Right atrium auricular region (tissue), 2 donors: ENCODE data around the gene AGFG2. TPM values are rescaled to one million over a fixed set of nuclear protein-coding genes. Genes with fewer than 3 reads are reported as not detected.

Experiments
- DNase-seq: peaks from one replicate; pipeline ENCODE4 v3.0.0-alpha.2; 2019; ENCODE audit warnings: low spot score
- H3K27ac ChIP-seq, 2 donors: fragments of 200-600 bp; sonication (generic); 1 replicate in 1 of 2; 2 replicates in 1 of 2; pipeline ENCODE4 v1.5.1; 2016 to 2019
- H3K27me3 ChIP-seq, 2 donors: fragments of 200-600 bp; sonication (generic); one replicate each; pipeline versions ENCODE4 v1.5.1 to v1.6.0; 2017 to 2019
- H3K36me3 ChIP-seq: fragments of 200-600 bp; sonication (generic); one replicate; pipeline ENCODE4 v1.5.1; 2016
- H3K4me1 ChIP-seq, 2 donors: fragments of 200-600 bp; sonication (generic); one replicate each; pipeline versions ENCODE4 v1.5.1 to v1.6.0; 2017 to 2019
- H3K4me3 ChIP-seq, 2 donors: fragments of 200-600 bp; sonication (generic); 1 replicate in 1 of 2; 2 replicates in 1 of 2; pipeline ENCODE4 v1.5.1; 2017 to 2019; ENCODE audit warnings: mild to moderate bottlenecking in 1 of 2, moderate library complexity in 1 of 2
- H3K9me3 ChIP-seq, 2 donors: fragments of 200-600 bp; sonication (generic); one replicate each; pipeline ENCODE4 v1.5.1; 2019
- CTCF ChIP-seq, 2 donors: fragments of 200-600 bp; sonication (generic); IDR thresholded peaks; one replicate each; pipeline ENCODE4 v1.5.1; 2019; ENCODE audit warnings: antibody characterized with exemption in 2 of 2
- total RNA-seq, 2 donors: library from RNA; depleted of rRNA; stranded (reverse); fragments of >200 nt; gene quantifications; one replicate each; pipeline ENCODE4 v1.1.0, GENCODE V29; 2016

Gene AGFG2
- total RNA-seq, 2 donors from 2014 or later: 16.4 to 25.8 TPM

DNA sequence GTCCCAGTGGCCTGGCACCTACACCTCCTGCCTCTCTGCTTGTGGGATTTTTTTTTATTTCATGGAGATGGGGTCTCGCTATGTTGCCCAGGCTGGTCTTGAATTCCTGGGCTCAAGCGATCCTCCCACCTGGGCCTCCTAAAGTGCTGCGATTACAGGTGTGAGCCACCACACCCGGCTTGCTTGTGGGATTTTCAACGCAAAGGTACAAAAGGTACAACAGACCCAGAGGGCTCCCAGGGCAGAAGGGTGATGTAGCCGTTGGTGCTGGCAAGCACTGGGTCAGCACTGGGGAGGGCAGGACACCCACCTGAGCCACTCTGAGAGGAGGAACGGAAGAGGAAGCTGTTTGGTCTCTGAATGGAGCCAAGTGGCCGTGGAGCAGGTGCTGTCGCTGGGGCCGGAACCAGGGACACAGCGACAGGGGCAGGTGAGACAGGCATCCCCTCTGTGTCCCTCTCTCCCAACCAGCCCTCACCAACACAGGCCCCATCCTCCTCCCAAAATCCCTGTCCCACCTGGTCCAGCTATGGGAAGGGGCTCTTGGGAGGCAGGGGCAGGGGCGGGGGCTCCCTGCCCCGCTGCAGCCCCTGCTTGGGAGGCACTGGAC is 37.5 kb downstream of the AGFG2 start:
- DNase-seq: no peak
- Histone ChIP-seq H3K4me3 (no peak overlapping the region), H3K36me3 (peaks cover 75% of the 10 kb centered on the region), H3K4me1 (no peaks in the 10 kb centered on the region), H3K27me3 (no peaks in the 10 kb centered on the region), H3K9me3 (no peaks in the 10 kb centered on the region), H3K27ac (no peak overlapping the region)
- TF ChIP-seq CTCF (IDR thresholded peaks at IDR 0.05): no peak

GRCh38 chr7:100577103-100577502 is 38.1 kb downstream of the AGFG2 start:
- H3K9me3 ChIP-seq: no peaks in the 10 kb centered on the region
- no peaks in the 10 kb centered on the region for H3K27me3 ChIP-seq
- peaks cover 81% of the 10 kb centered on the region for H3K36me3 ChIP-seq
- DNase-seq: no peak
- TF ChIP-seq CTCF (IDR thresholded peaks at IDR 0.05): no peak
- no peaks in the 10 kb centered on the region for H3K4me1 ChIP-seq
- H3K4me3 ChIP-seq: no peak overlapping the region
- H3K27ac ChIP-seq: no peak overlapping the region

DNA sequence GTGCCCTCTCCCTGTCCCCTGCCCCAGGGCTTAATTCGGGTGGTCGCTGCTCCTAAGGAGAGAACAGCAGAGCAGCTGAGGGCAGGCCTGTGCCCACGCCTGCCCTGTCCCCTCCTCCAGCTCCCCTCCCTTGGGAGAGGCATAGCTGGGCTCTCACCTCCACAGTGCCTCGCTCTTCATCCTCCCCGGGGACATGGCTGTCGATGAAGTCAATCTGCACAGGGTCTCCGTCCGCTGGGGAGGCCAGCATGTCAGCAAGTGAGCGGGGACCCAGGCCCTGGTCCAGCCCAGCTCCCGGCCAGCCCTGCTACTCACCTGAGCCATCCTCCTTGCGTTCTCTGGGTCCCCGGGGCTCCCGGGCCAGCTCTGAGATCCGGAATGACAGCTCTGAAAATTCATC is 38.5 kb downstream of the AGFG2 start:
- no peak overlapping the region for H3K4me3 ChIP-seq
- H3K4me1 ChIP-seq: peaks cover 0 to 3% of the 10 kb centered on the region in 2 donors
- no peak overlapping the region for H3K27ac ChIP-seq
- no peaks in the 10 kb centered on the region for H3K9me3 ChIP-seq
- no peaks in the 10 kb centered on the region for H3K27me3 ChIP-seq
- no peak for DNase-seq
- TF ChIP-seq CTCF (IDR thresholded peaks at IDR 0.05): no peak
- H3K36me3 ChIP-seq: peaks cover 85% of the 10 kb centered on the region

GRCh38 chr7:100578246-100579183 is 39.5 kb downstream of the AGFG2 start:
- DNase-seq: no peak
- H3K27me3 ChIP-seq: no peaks in the 10 kb centered on the region
- H3K9me3 ChIP-seq: no peaks in the 10 kb centered on the region
- H3K4me3 ChIP-seq: no peak overlapping the region
- H3K36me3 ChIP-seq: peaks cover 85% of the 10 kb centered on the region
- no peak overlapping the region for H3K27ac ChIP-seq
- H3K4me1 ChIP-seq: peaks cover 0 to 13% of the 10 kb centered on the region in 2 donors
- no peak for TF ChIP-seq CTCF (IDR thresholded peaks at IDR 0.05)

- Histone ChIP-seq H3K4me3 (no peak overlapping the region), H3K27me3 (no peaks in the 10 kb centered on the region), H3K27ac (no peak overlapping the region), H3K36me3 (peaks cover 68% of the 10 kb centered on the region), H3K4me1 (peaks cover 0 to 34% of the 10 kb centered on the region in 2 donors), H3K9me3 (no peaks in the 10 kb centered on the region)
- TF ChIP-seq CTCF (IDR thresholded peaks at IDR 0.05): no peak
- no peak for DNase-seq
Observed at GRCh38 chr7:100580466-100581283, 41.7 kb downstream of the AGFG2 start.
